ENCODE data around the gene DSPP.
A peak's percentile ranks its signal among the peaks of the same experiment; 100 is the strongest.

DSPP gene

DNA sequence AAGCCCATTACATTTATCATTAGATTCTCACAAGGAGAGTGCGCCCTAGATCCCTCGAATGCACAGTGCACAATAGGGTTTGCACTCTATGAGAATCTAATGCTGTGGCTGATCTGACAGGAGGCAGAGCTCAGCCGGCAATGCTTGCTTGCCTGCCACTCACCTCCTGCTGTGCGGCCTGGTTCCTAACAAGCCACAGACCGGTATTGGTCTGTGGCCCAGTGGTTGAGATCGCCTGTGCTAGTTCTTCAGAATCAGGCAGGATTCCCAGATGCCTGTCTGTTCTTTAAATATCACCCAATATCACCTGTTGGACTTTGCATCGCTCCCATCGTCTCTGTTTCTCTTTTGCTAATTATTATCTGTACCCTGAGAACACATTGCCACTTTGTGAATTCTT lies 14.0 kb downstream of the DSPP start:
- no peak overlapping the region for H2AFZ ChIP-seq (ENCODE audit: insufficient read depth, low read length, poor library complexity)
- H3K27me3 ChIP-seq (ENCODE audit: insufficient read depth, low read length) = no peaks in the 10 kb centered on the region
- no peak overlapping the region for H3K18ac ChIP-seq (ENCODE audit: low read length)
- H2BK120ac ChIP-seq (ENCODE audit: insufficient read depth, low read length, poor library complexity) = no peak overlapping the region
- H2BK5ac ChIP-seq (ENCODE audit: low read depth, low read length, poor library complexity) = no peak overlapping the region
- no peak overlapping the region for H2BK12ac ChIP-seq (ENCODE audit: low read length)
- no peaks in the 10 kb centered on the region for H3K36me3 ChIP-seq (ENCODE audit: control insufficient read depth in 1 of 2, insufficient read depth in 2 of 2, low read length in 2 of 2)
- H4K12ac ChIP-seq (ENCODE audit: low read depth, low read length) = no peak overlapping the region
- no peak overlapping the region for H3K4me3 ChIP-seq (ENCODE audit: low read depth, low read length)
- H3K4me1 ChIP-seq (ENCODE audit: control insufficient read depth in 1 of 2, insufficient read depth in 2 of 2, low read length in 2 of 2) = no peaks in the 10 kb centered on the region
- no peak overlapping the region for H4K8ac ChIP-seq (ENCODE audit: low read depth, low read length)
- H4K91ac ChIP-seq (ENCODE audit: low read depth, low read length) = no peak overlapping the region
- H3K14ac ChIP-seq (ENCODE audit: low read length) = no peak overlapping the region
- no peak overlapping the region for H2AK5ac ChIP-seq (ENCODE audit: low read length)
- H3K9me3 ChIP-seq (ENCODE audit: insufficient read depth, low read depth, low read length) = no peaks in the 10 kb centered on the region
- no peaks in the 10 kb centered on the region for H3K79me2 ChIP-seq (ENCODE audit: control insufficient read depth, insufficient read depth, low read length, poor library complexity)
- no peaks in the 10 kb centered on the region for H3K79me1 ChIP-seq (ENCODE audit: low read length)
- H3K27ac ChIP-seq (ENCODE audit: low read depth, low read length) = no peak overlapping the region
- no peak overlapping the region for H3K4me2 ChIP-seq (ENCODE audit: low read length)
- no peak overlapping the region for H3K4ac ChIP-seq (ENCODE audit: low read depth, low read length)
- no peak overlapping the region for H3K23ac ChIP-seq (ENCODE audit: low read length)
- no peak overlapping the region for H3K9ac ChIP-seq (ENCODE audit: low read length)
- DNase-seq = no peak
- WGBS (ENCODE audit: extremely low coverage, insufficient coverage, insufficient read length) = no CpG with 5 or more reads among the region's 8 CpGs

GRCh38 chr4:87624698-87625097 lies 16.4 kb downstream of the DSPP start:
- Histone ChIP-seq H3K4me3 (ENCODE audit: low read depth, low read length) (no peak overlapping the region), H2AK5ac (ENCODE audit: low read length) (no peak overlapping the region), H3K79me2 (ENCODE audit: control insufficient read depth, insufficient read depth, low read length, poor library complexity) (no peaks in the 10 kb centered on the region), H2AFZ (ENCODE audit: insufficient read depth, low read length, poor library complexity) (no peak overlapping the region), H4K91ac (ENCODE audit: low read depth, low read length) (no peak overlapping the region), H4K12ac (ENCODE audit: low read depth, low read length) (no peak overlapping the region), H3K4me2 (ENCODE audit: low read length) (no peak overlapping the region), H3K18ac (ENCODE audit: low read length) (no peak overlapping the region), H3K14ac (ENCODE audit: low read length) (no peak overlapping the region), H3K36me3 (ENCODE audit: control insufficient read depth in 1 of 2, insufficient read depth in 2 of 2, low read length in 2 of 2) (no peaks in the 10 kb centered on the region), H3K79me1 (ENCODE audit: low read length) (no peaks in the 10 kb centered on the region), H2BK5ac (ENCODE audit: low read depth, low read length, poor library complexity) (no peak overlapping the region), H3K27me3 (ENCODE audit: insufficient read depth, low read length) (no peaks in the 10 kb centered on the region), H3K23ac (ENCODE audit: low read length) (no peak overlapping the region), H3K9ac (ENCODE audit: low read length) (no peak overlapping the region), H3K4ac (ENCODE audit: low read depth, low read length) (no peak overlapping the region), H3K27ac (ENCODE audit: low read depth, low read length) (no peak overlapping the region), H2BK120ac (ENCODE audit: insufficient read depth, low read length, poor library complexity) (no peak overlapping the region), H3K9me3 (ENCODE audit: insufficient read depth, low read depth, low read length) (no peaks in the 10 kb centered on the region), H4K8ac (ENCODE audit: low read depth, low read length) (no peak overlapping the region), H3K4me1 (ENCODE audit: control insufficient read depth in 1 of 2, insufficient read depth in 2 of 2, low read length in 2 of 2) (no peaks in the 10 kb centered on the region), H2BK12ac (ENCODE audit: low read length) (no peak overlapping the region)
- WGBS (ENCODE audit: extremely low coverage, insufficient coverage, insufficient read length) = no CpG with 5 or more reads among the region's 2 CpGs
- no peak for DNase-seq

DNA sequence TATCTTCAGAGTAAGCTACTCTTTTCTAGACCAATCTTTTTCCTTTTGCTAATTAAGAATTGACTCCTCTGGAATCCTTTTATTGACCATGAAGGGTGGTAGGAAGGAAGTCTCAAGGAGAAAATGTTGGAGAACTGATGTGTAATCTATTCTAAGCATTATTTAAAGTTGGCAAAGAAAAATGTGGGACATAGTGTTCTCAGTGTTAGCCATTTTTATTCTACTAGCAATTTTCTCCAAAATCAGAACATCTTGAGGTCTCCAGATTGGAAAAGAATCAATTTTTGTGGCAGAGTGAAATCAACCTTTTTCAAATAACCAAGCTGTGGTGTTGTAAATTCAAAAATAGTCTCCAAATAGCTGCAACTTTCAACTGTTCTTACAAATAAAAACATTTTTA lies 23.3 kb downstream of the DSPP start:
- H3K4me2 ChIP-seq (ENCODE audit: low read length) = no peak overlapping the region
- no peaks in the 10 kb centered on the region for H3K4me1 ChIP-seq (ENCODE audit: control insufficient read depth in 1 of 2, insufficient read depth in 2 of 2, low read length in 2 of 2)
- H3K79me1 ChIP-seq (ENCODE audit: low read length) = no peaks in the 10 kb centered on the region
- H3K23ac ChIP-seq (ENCODE audit: low read length) = no peak overlapping the region
- H4K12ac ChIP-seq (ENCODE audit: low read depth, low read length) = no peak overlapping the region
- H3K18ac ChIP-seq (ENCODE audit: low read length) = no peak overlapping the region
- no peak overlapping the region for H2BK120ac ChIP-seq (ENCODE audit: insufficient read depth, low read length, poor library complexity)
- no peak overlapping the region for H2BK12ac ChIP-seq (ENCODE audit: low read length)
- H2AFZ ChIP-seq (ENCODE audit: insufficient read depth, low read length, poor library complexity) = no peak overlapping the region
- no peak overlapping the region for H4K91ac ChIP-seq (ENCODE audit: low read depth, low read length)
- no peaks in the 10 kb centered on the region for H3K27me3 ChIP-seq (ENCODE audit: insufficient read depth, low read length)
- no peak overlapping the region for H2AK5ac ChIP-seq (ENCODE audit: low read length)
- H3K79me2 ChIP-seq (ENCODE audit: control insufficient read depth, insufficient read depth, low read length, poor library complexity) = no peaks in the 10 kb centered on the region
- no peak overlapping the region for H3K9ac ChIP-seq (ENCODE audit: low read length)
- H3K36me3 ChIP-seq (ENCODE audit: control insufficient read depth in 1 of 2, insufficient read depth in 2 of 2, low read length in 2 of 2) = no peaks in the 10 kb centered on the region
- no peak overlapping the region for H3K27ac ChIP-seq (ENCODE audit: low read depth, low read length)
- H4K8ac ChIP-seq (ENCODE audit: low read depth, low read length) = no peak overlapping the region
- no peaks in the 10 kb centered on the region for H3K9me3 ChIP-seq (ENCODE audit: insufficient read depth, low read depth, low read length)
- no peak overlapping the region for H3K14ac ChIP-seq (ENCODE audit: low read length)
- no peak overlapping the region for H3K4ac ChIP-seq (ENCODE audit: low read depth, low read length)
- H2BK5ac ChIP-seq (ENCODE audit: low read depth, low read length, poor library complexity) = no peak overlapping the region
- DNase-seq = no peak
- H3K4me3 ChIP-seq (ENCODE audit: low read depth, low read length) = no peak overlapping the region

DNA sequence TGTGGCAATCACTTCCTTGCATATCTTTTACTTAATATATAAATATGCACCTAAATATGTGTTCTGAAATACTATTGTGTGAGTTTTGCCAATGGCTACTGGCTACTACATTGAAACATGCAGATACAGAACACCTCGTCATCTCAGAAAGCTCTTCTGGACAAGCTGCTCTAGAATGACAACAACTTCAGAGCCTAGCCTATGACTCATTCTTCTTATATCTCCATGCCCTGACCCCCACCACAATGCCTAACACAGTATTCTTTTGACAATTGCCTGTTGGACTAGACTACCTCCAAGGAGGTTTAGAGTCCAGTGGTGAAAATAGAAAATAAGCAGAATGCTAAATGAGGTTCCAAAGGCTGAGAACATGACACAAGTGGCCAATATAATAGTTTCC lies 24.1 kb downstream of the DSPP start:
- no peaks in the 10 kb centered on the region for H3K9me3 ChIP-seq (ENCODE audit: insufficient read depth, low read depth, low read length)
- H3K79me1 ChIP-seq (ENCODE audit: low read length) = no peaks in the 10 kb centered on the region
- no peak overlapping the region for H2BK12ac ChIP-seq (ENCODE audit: low read length)
- H3K18ac ChIP-seq (ENCODE audit: low read length) = no peak overlapping the region
- H3K27ac ChIP-seq (ENCODE audit: low read depth, low read length) = no peak overlapping the region
- H3K36me3 ChIP-seq (ENCODE audit: control insufficient read depth in 1 of 2, insufficient read depth in 2 of 2, low read length in 2 of 2) = no peaks in the 10 kb centered on the region
- no peaks in the 10 kb centered on the region for H3K4me1 ChIP-seq (ENCODE audit: control insufficient read depth in 1 of 2, insufficient read depth in 2 of 2, low read length in 2 of 2)
- H3K23ac ChIP-seq (ENCODE audit: low read length) = no peak overlapping the region
- H2BK5ac ChIP-seq (ENCODE audit: low read depth, low read length, poor library complexity) = no peak overlapping the region
- DNase-seq = peak in 1 of 2 donors; percentile 23
- no peak overlapping the region for H3K14ac ChIP-seq (ENCODE audit: low read length)
- H4K12ac ChIP-seq (ENCODE audit: low read depth, low read length) = no peak overlapping the region
- H2AK5ac ChIP-seq (ENCODE audit: low read length) = no peak overlapping the region
- WGBS (ENCODE audit: extremely low coverage, insufficient coverage, insufficient read length) = no CpG with 5 or more reads among the region's 1 CpG
- H3K79me2 ChIP-seq (ENCODE audit: control insufficient read depth, insufficient read depth, low read length, poor library complexity) = no peaks in the 10 kb centered on the region
- H3K4me2 ChIP-seq (ENCODE audit: low read length) = no peak overlapping the region
- H3K9ac ChIP-seq (ENCODE audit: low read length) = no peak overlapping the region
- no peak overlapping the region for H3K4ac ChIP-seq (ENCODE audit: low read depth, low read length)
- H4K8ac ChIP-seq (ENCODE audit: low read depth, low read length) = no peak overlapping the region
- no peaks in the 10 kb centered on the region for H3K27me3 ChIP-seq (ENCODE audit: insufficient read depth, low read length)
- no peak overlapping the region for H3K4me3 ChIP-seq (ENCODE audit: low read depth, low read length)
- H2BK120ac ChIP-seq (ENCODE audit: insufficient read depth, low read length, poor library complexity) = no peak overlapping the region
- no peak overlapping the region for H2AFZ ChIP-seq (ENCODE audit: insufficient read depth, low read length, poor library complexity)
- no peak overlapping the region for H4K91ac ChIP-seq (ENCODE audit: low read depth, low read length)

Data from trophoblast cell (in vitro differentiated cells and primary cell).